CD4-positive, alpha-beta T cell (primary cell): ENCODE results near the gene EPHA5. TPM values are rescaled to one million over a fixed set of nuclear protein-coding genes. Genes with fewer than 3 reads are reported as not detected.

Source experiments
- ATAC-seq: fragments of 200-7000 bp; cut with Tn5 transposase; one replicate; pipeline ENCODE4 v1.10.0; 2022; ENCODE audit warnings: mild to moderate bottlenecking; ENCODE audit not compliant: poor library complexity
- CTCF ChIA-PET: fragments of 350-600 bp; sonication (Branson Sonifier 250); formaldehyde crosslinking; loops from one replicate; lab custom pipeline; 2021; ENCODE audit warnings: antibody characterized with exemption, inconsistent platforms; lab: Charles Lee
- POLR2A ChIA-PET: fragments of 350-600 bp; sonication (Branson Sonifier 250); formaldehyde crosslinking; loops from one replicate; lab custom pipeline; 2021; ENCODE audit warnings: antibody characterized with exemption, inconsistent platforms; lab: Charles Lee
- DNase-seq, 14 experiments: peaks; one replicate each; pipeline ENCODE4 v3.0.0-alpha.2; 2013 to 2020; ENCODE audit warnings: mixed read lengths in 2 of 14
- H3K27ac ChIP-seq, 2 donors: one replicate each; pipeline versions ENCODE4 v1.5.1 to v1.7.0; 2013; ENCODE audit warnings: low read length in 2 of 2, low read depth in 1 of 2, mild to moderate bottlenecking in 1 of 2
- H3K27me3 ChIP-seq, 2 experiments: 1 replicate in 1 of 2; 2 replicates in 1 of 2; pipeline versions ENCODE4 v1.6.1 to v1.7.0; 2013; ENCODE audit warnings: low read length in 2 of 2, control low read depth in 1 of 2, mild to moderate bottlenecking in 1 of 2, moderate library complexity in 1 of 2; ENCODE audit not compliant: insufficient read depth in 2 of 2, control insufficient read depth in 1 of 2
- H3K36me3 ChIP-seq: one replicate; pipeline ENCODE4 v1.6.1; 2013; ENCODE audit warnings: low read length, control low read depth; ENCODE audit not compliant: insufficient read depth
- H3K4me1 ChIP-seq: one replicate; pipeline ENCODE4 v1.6.1; 2013; ENCODE audit warnings: low read length, control low read depth; ENCODE audit not compliant: insufficient read depth
- H3K4me3 ChIP-seq: one replicate; pipeline ENCODE4 v1.5.1; 2013; ENCODE audit warnings: mild to moderate bottlenecking, low read length, moderate library complexity
- H3K9me3 ChIP-seq, 2 experiments: 1 replicate in 1 of 2; 2 replicates in 1 of 2; pipeline versions ENCODE4 v1.6.1 to v1.7.0; 2013; ENCODE audit warnings: low read length in 2 of 2, mild to moderate bottlenecking in 2 of 2, control low read depth in 1 of 2, moderate library complexity in 1 of 2; ENCODE audit not compliant: control insufficient read depth in 1 of 2, insufficient read depth in 1 of 2
- H3K27ac Mint-ChIP-seq: one replicate; pipeline ENCODE4 v1.8.0; 2020; ENCODE audit warnings: mixed read lengths
- H3K27me3 Mint-ChIP-seq: one replicate; pipeline ENCODE4 v1.8.0; 2021; ENCODE audit warnings: mixed read lengths
- H3K36me3 Mint-ChIP-seq: one replicate; pipeline ENCODE4 v1.8.0; 2021; ENCODE audit warnings: low read depth, mixed read lengths
- H3K4me1 Mint-ChIP-seq: one replicate; pipeline ENCODE4 v1.8.0; 2021; ENCODE audit warnings: low read depth, mixed read lengths
- H3K4me3 Mint-ChIP-seq: one replicate; pipeline ENCODE4 v1.8.0; 2020; ENCODE audit warnings: mild to moderate bottlenecking, mixed read lengths
- H3K9me3 Mint-ChIP-seq: one replicate; pipeline ENCODE4 v1.8.0; 2020; ENCODE audit warnings: mixed read lengths
- intact Hi-C, 2 experiments: fragments of 100-400 bp; cut with DNase I in 1 of 2; cut with micrococcal nuclease in 1 of 2; formaldehyde crosslinking; loops; one replicate each; pipeline versions ENCODE4 v1.15.1 to v1.9.0; 2023 to 2025; cut with DNase I, micrococcal nuclease
- total RNA-seq, 174 experiments: library from RNA in 2 of 174; stranded (reverse) in 2 of 174; gene quantifications; one replicate each; pipeline ENCODE4 v1.2.3 and lab custom pipeline; 2021 to 2026
- TF ChIP-seq, protein P1 (sequence below): fragments of 200-600 bp; IDR thresholded peaks from one replicate; pipeline ENCODE4 v1.8.0; 2022; ENCODE audit warnings: antibody characterized with exemption, mild to moderate bottlenecking

The EPHA5 gene
- total RNA-seq, 2 experiments from 2014 or later: not detected

DNA sequence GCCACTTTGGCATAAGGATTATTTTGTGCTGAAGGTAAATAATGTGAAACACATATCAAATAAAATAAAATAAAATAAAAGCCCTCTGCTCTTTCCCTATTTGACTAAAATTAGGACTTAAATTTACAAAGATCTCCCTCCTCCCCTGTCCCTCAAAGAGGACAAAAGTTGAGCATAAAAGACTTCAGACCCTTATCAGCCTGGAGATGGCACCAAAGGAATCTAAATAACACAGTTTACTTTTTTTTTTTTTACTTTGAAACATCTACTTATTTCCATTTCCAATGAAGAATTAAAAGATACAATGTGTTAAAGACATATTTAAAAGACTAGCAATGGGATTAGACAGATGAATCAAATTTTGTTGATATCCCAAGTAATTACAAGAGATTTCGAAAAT, 89.7 kb downstream of the EPHA5 start:
- Histone ChIP-seq H3K27me3 (no peaks in the 10 kb centered on the region), H3K4me1 (no peaks in the 10 kb centered on the region), H3K27ac (no peak overlapping the region), H3K4me3 (no peak overlapping the region), H3K36me3 (no peaks in the 10 kb centered on the region), H3K9me3 (peaks cover 0 to 4% of the 10 kb centered on the region in 2 experiments)
- ChIA-PET POLR2A (no interaction called here), CTCF (no interaction called here)
- no peak for DNase-seq
- Mint-ChIP-seq H3K4me1 (no peaks in the 10 kb centered on the region), H3K36me3 (no peaks in the 10 kb centered on the region), H3K9me3 (no peaks in the 10 kb centered on the region), H3K4me3 (no peak overlapping the region), H3K27ac (no peak overlapping the region), H3K27me3 (no peaks in the 10 kb centered on the region)
- TF ChIP-seq, protein P1, sequence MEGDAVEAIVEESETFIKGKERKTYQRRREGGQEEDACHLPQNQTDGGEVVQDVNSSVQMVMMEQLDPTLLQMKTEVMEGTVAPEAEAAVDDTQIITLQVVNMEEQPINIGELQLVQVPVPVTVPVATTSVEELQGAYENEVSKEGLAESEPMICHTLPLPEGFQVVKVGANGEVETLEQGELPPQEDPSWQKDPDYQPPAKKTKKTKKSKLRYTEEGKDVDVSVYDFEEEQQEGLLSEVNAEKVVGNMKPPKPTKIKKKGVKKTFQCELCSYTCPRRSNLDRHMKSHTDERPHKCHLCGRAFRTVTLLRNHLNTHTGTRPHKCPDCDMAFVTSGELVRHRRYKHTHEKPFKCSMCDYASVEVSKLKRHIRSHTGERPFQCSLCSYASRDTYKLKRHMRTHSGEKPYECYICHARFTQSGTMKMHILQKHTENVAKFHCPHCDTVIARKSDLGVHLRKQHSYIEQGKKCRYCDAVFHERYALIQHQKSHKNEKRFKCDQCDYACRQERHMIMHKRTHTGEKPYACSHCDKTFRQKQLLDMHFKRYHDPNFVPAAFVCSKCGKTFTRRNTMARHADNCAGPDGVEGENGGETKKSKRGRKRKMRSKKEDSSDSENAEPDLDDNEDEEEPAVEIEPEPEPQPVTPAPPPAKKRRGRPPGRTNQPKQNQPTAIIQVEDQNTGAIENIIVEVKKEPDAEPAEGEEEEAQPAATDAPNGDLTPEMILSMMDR: no peak
- intact Hi-C loops: no loop called here
- ATAC-seq: no peak

DNA sequence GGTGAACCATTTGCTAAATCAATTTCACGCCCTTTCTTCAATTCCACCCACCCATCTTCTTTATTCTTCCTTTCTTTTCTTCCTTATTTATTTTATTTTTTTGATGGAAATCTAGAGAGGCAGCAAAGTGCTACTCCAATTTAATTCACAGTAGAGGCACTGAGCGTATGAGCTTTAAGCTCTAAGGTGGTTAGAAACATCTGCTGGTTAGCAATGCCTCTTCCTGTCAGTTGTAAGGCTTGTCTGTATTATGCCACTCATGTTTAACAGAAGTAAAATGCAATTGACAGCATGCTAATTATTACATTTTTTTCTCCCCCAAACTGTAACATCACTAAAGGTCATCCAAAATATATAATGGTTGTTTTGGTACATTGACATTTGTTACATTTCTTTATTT, 103.8 kb downstream of the EPHA5 start:
- Mint-ChIP-seq H3K4me3 (no peak overlapping the region), H3K27ac (no peak overlapping the region), H3K27me3 (no peaks in the 10 kb centered on the region), H3K36me3 (no peaks in the 10 kb centered on the region), H3K4me1 (no peaks in the 10 kb centered on the region), H3K9me3 (no peaks in the 10 kb centered on the region)
- Histone ChIP-seq H3K4me3 (no peak overlapping the region), H3K27me3 (no peaks in the 10 kb centered on the region), H3K9me3 (no peaks in the 10 kb centered on the region), H3K4me1 (no peaks in the 10 kb centered on the region), H3K36me3 (no peaks in the 10 kb centered on the region), H3K27ac (no peak overlapping the region)
- DNase-seq (no peak), ATAC-seq (no peak)
- TF ChIP-seq, protein P1: no peak
- intact Hi-C loops: no loop called here
- ChIA-PET CTCF (no interaction called here), POLR2A (no interaction called here)

DNA sequence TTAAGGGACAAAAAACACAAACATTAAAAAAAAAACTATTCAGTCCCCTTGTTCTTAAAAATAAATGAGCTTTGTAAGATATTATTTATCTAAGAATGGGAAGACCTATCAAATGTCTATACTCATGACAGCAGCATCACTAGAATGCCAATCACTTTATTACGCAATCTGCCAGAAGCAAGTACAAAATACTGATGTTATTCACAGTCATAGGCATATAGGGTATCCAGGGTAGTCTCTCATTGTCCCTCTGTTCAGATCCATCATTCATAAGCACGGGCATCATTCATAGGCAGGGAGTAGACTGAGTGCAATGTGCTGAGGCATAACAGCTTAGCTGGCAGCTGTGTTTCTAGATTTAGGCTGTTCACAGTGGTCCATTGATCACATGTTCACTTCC, 109.1 kb downstream of the EPHA5 start:
- H3K36me3 ChIP-seq: no peaks in the 10 kb centered on the region
- POLR2A ChIA-PET: no interaction called here
- Mint-ChIP-seq H3K4me1 (no peaks in the 10 kb centered on the region), H3K4me3 (no peak overlapping the region), H3K9me3 (no peaks in the 10 kb centered on the region), H3K27me3 (no peaks in the 10 kb centered on the region), H3K27ac (no peak overlapping the region), H3K36me3 (no peaks in the 10 kb centered on the region)
- H3K9me3 ChIP-seq: no peaks in the 10 kb centered on the region
- H3K4me1 ChIP-seq: no peaks in the 10 kb centered on the region
- CTCF ChIA-PET: no interaction called here
- H3K27me3 ChIP-seq: no peaks in the 10 kb centered on the region
- no peak overlapping the region for H3K27ac ChIP-seq
- DNase-seq: no peak
- ATAC-seq: no peak
- TF ChIP-seq, protein P1: no peak
- H3K4me3 ChIP-seq: no peak overlapping the region
- intact Hi-C loops: no loop called here
